Heart left ventricle (tissue), 16 donors: Measurements from ENCODE around the gene SYK. TPM values are rescaled to one million over a fixed set of nuclear protein-coding genes. Genes with fewer than 3 reads are reported as not detected.

Experiments
- ATAC-seq, 4 donors: fragments of 200-7000 bp; cut with Tn5 transposase; one replicate each; pipeline ENCODE4 v1.9.1; 2020 to 2022; ENCODE audit warnings: moderate library complexity in 4 of 4, mild to moderate bottlenecking in 3 of 4, moderate number of reproducible peaks in 1 of 4
- DNase-seq, 5 donors: peaks; one replicate each; pipeline ENCODE4 v3.0.0-alpha.2; 2020
- H3K27ac ChIP-seq, 12 donors: fragments of 200-600 bp; sonication (generic) in 4 of 12; one replicate each; pipeline versions ENCODE4 v1.5.0 to v1.8.0; 2016 to 2022; ENCODE audit warnings: mild to moderate bottlenecking in 2 of 12
- H3K27me3 ChIP-seq, 9 donors: fragments of 200-600 bp; sonication (generic) in 2 of 9; one replicate each; pipeline versions ENCODE4 v1.5.1 to v1.8.0; 2016 to 2022; ENCODE audit warnings: mild to moderate bottlenecking in 3 of 9
- H3K36me3 ChIP-seq, 9 donors: fragments of 200-600 bp; sonication (generic) in 2 of 9; one replicate each; pipeline versions ENCODE4 v1.5.0 to v1.8.0; 2018 to 2022; ENCODE audit warnings: mild to moderate bottlenecking in 2 of 9
- H3K4me1 ChIP-seq, 12 donors: fragments of 200-600 bp; sonication (generic) in 4 of 12; one replicate each; pipeline versions ENCODE4 v1.5.0 to v1.8.0; 2016 to 2022; ENCODE audit warnings: mild to moderate bottlenecking in 3 of 12
- H3K4me3 ChIP-seq, 12 donors: fragments of 200-600 bp; sonication (generic) in 4 of 12; one replicate each; pipeline versions ENCODE4 v1.5.0 to v1.8.0; 2017 to 2022; ENCODE audit warnings: mild to moderate bottlenecking in 9 of 12, moderate library complexity in 4 of 12
- H3K9me3 ChIP-seq, 12 donors: fragments of 200-600 bp; sonication (generic) in 4 of 12; one replicate each; pipeline versions ENCODE4 v1.5.0 to v1.8.0; 2016 to 2022; ENCODE audit warnings: mild to moderate bottlenecking in 1 of 12
- POLR2A ChIP-seq, 2 donors: fragments of 450-650 bp; IDR thresholded peaks; one replicate each; pipeline ENCODE4 v1.6.1; 2017; ENCODE audit warnings: antibody characterized with exemption in 2 of 2, mild to moderate bottlenecking in 2 of 2, moderate library complexity in 2 of 2
- WGBS, 4 donors: extraction: QIAGEN DNeasy Blood & Tissue Kit in 2 of 4; methylation state at CpG; one replicate each; pipeline versions ENCODE4 v1.1.5 to v1.1.7; 2013 to 2018; 5-methylcytosine and 5-hydroxymethylcytosine counted together
- intact Hi-C, 10 donors: fragments of 100-400 bp; cut with DNase I; formaldehyde crosslinking; loops; one replicate each; pipeline versions ENCODE4 v1.11.1 to v1.14.2; 2022
- polyA plus RNA-seq, 2 donors: library from polyadenylated mRNA; stranded (reverse); fragments of 200-250 nt; gene quantifications; one replicate each; pipeline ENCODE4 v1.2.3, GENCODE V29; 2013
- total RNA-seq, 9 donors: library from RNA; depleted of rRNA in 2 of 9; stranded (reverse); fragments of >200 nt in 2 of 9; fragmentation: NEBNext Ultra II Directional in 3 of 9; extraction: Animal tissue kit (Norgen Biotek cat#: 25700) in 3 of 9; gene quantifications; one replicate each; pipeline versions ENCODE4 v1.1.0 to v1.2.4, GENCODE V29; 2016 to 2023
- TF ChIP-seq, protein P1 (sequence below), 12 donors: fragments of 200-600 bp; sonication (generic) in 4 of 12; IDR thresholded peaks; one replicate each; pipeline versions ENCODE4 v1.5.0 to v1.8.0; 2018 to 2022; ENCODE audit warnings: antibody characterized with exemption in 12 of 12, mild to moderate bottlenecking in 5 of 12
- donor health status: ischemic (EF 13 %, LVEDD 7.1; RV severe dilation, severe dysfunction).
- donor health status: healthy with polysubstance abuse.
- donor health status: DM: no; HTN: yes; CAD: no.
- donor health status: DM: no; HTN: no; CAD: no.
- donor health status: ischemic (EF 25% LVEDD 6.9; RV normal size, moderate dysfunction).
- donor health status: ischemic (EF 25% LVEDD 5.7; RV mildly dilated, moderate dysfunction).
- donor health status: healthy.
- donor health status: DM: yes; HTN: yes; CAD: no.
- donor health status: ischemic (EF 35%, LVEDD 5.7; RV mildly dilated, moderate dysfunction).
- donor health status: nonischemic (EF 11% LVEDD 7.7; RV severe dilation, severe dysfunction).
- donor health status: DM: yes; HTN: yes; CAD: no.
- donor health status: PGD.
- donor health status: ischemic (EF 29% LVEDD 5.4; RV normal size, mild dysfunction).
- donor health status: nonischemic (EF 23%, LVEDD 6.1; RV moderate dilation, normal function).

SYK gene
- total and polyA plus RNA-seq, 11 donors = 0.53 to 41.3 (median 2.4) TPM

DNA sequence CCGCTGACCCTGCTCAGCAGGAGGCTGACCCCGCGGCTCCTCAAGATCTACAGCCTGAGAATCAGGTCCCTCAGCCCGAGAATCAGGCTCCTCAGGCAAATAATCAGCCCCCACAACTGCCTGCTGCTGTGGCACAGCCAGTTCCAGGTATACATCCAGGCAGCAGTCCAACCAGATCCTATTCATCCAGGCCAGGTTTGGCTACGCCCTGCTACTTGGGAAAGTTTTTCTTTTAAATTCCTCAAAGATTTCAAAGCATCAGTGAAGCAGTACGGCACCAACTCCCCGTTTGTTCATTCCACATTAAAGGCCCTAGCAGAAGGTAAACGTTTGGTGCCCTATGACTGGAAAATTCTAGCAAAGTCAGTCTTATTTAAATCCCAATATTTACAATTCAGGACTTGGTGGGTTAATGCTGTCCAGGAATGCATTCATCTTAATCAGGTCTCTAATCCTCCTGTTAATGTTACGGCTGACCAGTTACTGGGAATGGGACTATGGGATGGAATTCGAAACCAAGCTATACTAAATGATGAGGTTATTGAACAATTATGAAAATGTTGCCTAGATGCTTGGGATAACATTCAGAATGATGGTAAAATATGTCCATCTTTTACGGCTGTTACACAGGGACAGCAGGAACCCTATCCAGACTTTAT lies 102.3 kb downstream of the SYK start:
- Histone ChIP-seq H3K36me3 (no peaks in the 10 kb centered on the region), H3K27ac (no peak overlapping the region), H3K27me3 (no peaks in the 10 kb centered on the region), H3K4me1 (peaks cover 0 to 9% (median 0%) of the 10 kb centered on the region in 12 donors), H3K4me3 (no peak overlapping the region), H3K9me3 (no peaks in the 10 kb centered on the region)
- ATAC-seq = no peak
- intact Hi-C loops = no loop called here
- TF ChIP-seq, protein P1, sequence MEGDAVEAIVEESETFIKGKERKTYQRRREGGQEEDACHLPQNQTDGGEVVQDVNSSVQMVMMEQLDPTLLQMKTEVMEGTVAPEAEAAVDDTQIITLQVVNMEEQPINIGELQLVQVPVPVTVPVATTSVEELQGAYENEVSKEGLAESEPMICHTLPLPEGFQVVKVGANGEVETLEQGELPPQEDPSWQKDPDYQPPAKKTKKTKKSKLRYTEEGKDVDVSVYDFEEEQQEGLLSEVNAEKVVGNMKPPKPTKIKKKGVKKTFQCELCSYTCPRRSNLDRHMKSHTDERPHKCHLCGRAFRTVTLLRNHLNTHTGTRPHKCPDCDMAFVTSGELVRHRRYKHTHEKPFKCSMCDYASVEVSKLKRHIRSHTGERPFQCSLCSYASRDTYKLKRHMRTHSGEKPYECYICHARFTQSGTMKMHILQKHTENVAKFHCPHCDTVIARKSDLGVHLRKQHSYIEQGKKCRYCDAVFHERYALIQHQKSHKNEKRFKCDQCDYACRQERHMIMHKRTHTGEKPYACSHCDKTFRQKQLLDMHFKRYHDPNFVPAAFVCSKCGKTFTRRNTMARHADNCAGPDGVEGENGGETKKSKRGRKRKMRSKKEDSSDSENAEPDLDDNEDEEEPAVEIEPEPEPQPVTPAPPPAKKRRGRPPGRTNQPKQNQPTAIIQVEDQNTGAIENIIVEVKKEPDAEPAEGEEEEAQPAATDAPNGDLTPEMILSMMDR (IDR thresholded peaks at IDR 0.05) = no peak
- no peak for TF ChIP-seq POLR2A (IDR thresholded peaks at IDR 0.05)
- 76 to 86% (median 81%) methylated on average over 11 of the region's 11 CpGs for WGBS, 4 donors
- DNase-seq = no peak

DNA sequence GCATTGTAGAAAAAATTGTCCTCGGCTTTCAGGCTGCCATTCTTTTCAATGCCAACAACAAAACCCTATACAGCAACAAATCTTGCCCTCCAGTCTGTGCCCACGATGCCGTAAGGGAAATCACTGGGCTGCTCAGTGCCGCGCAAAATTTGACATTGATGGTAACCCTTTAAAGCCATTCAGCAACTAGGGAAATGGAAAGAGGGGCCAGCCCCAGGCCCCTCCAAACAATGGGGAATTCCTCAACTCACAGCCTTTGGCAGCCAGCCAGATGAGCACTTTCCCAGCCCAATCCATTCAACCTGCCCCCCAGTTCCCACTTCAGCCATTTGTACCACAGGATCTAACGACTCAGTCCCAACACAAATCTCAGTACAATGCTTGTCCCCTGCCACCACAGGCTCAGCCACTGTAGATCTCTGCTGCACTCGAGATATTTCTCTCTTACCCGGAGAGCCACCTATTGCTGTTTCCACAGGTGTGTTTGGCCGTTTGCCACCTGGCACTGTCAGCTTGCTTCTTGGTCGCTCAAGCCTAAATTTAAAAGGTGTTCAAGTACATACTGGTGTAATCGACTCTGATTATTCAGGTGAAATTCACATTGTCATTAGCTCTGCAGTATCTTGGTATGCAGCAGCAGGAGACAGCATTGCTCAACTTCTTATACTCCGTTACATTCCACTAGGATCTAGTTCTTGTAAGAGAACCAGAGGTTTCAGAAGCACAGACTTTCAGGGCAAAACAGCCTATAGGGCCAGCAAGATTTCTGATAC lies 103.3 kb downstream of the SYK start:
- TF ChIP-seq POLR2A (IDR thresholded peaks at IDR 0.05) = no peak
- TF ChIP-seq, protein P1 (IDR thresholded peaks at IDR 0.05) = no peak
- intact Hi-C loops = no loop called here
- Histone ChIP-seq H3K36me3 (no peaks in the 10 kb centered on the region), H3K4me1 (peaks cover 0 to 6% (median 0%) of the 10 kb centered on the region in 12 donors), H3K27ac (no peak overlapping the region), H3K27me3 (no peaks in the 10 kb centered on the region), H3K9me3 (no peaks in the 10 kb centered on the region), H3K4me3 (no peak overlapping the region)
- WGBS, 4 donors = 79 to 90% (median 83%) methylated on average over 12 of the region's 12 CpGs
- no peak for ATAC-seq
- no peak for DNase-seq

DNA sequence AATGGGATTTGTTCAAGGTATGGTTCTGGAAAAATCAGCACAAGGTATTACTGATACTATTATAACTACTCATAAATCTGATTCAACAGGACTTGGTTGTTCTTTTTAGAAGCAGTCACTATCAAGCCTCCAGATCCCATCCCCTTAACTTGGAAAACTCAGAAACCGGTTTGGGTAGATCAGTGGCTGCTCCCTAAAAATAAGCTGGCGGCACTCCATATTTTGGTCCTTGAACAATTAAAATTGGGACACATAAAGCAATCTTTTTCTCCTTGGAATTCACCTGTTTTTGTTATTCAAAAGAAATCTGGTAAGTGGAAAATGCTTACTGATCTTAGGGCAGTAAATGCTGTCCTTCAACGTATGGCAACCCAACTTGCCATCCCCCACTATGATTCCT lies 104.2 kb downstream of the SYK start:
- TF ChIP-seq, protein P1 (IDR thresholded peaks at IDR 0.05) = no peak
- TF ChIP-seq POLR2A (IDR thresholded peaks at IDR 0.05) = no peak
- H3K9me3 ChIP-seq = no peaks in the 10 kb centered on the region
- H3K4me1 ChIP-seq = no peaks in the 10 kb centered on the region
- H3K27ac ChIP-seq = no peak overlapping the region
- no peaks in the 10 kb centered on the region for H3K36me3 ChIP-seq
- no peak overlapping the region for H3K4me3 ChIP-seq
- ATAC-seq (no peak), DNase-seq (no peak)
- WGBS, 4 donors = 91 to 98% (median 93%) methylated on average over 3 of the region's 3 CpGs
- no peaks in the 10 kb centered on the region for H3K27me3 ChIP-seq
- intact Hi-C loops = no loop called here

DNA sequence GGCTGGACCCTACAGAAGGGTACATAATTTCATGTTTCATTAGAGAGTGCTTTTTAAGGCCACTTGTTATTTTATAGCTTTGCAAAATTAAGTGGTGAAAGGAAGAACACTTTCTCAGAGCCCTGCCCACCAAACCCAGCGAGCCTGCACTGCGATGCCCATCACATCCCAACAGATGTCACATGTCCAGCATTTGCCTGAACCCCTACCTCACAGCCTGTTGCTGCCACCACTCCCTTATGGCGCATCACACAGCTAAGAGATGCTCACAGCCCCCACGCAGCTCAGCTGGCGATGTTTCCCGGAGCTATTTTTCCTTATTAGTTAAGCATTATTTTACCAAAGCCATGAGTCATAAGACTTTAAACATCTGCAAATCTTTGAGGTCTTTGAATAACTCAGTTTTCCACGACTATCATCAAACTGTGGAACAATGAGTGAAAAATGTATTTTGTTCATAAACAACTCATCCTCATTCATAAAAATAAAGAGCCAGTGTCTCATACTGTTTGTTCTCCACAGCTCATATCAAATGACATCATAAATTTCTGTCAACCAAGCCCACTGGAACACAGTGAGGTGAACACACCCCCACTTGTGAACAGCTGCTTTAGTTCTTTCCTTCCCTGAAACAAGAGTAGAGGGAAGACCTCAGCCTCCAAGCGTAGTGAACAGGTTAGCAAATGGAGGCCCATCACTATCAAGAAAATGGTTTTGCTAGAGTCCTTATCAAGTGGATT lies 104.9 kb downstream of the SYK start:
- no peaks in the 10 kb centered on the region for H3K27me3 ChIP-seq
- 77 to 89% (median 83%) methylated on average over 8 of the region's 8 CpGs for WGBS, 4 donors
- no peak overlapping the region for H3K4me3 ChIP-seq
- no peak for ATAC-seq
- H3K9me3 ChIP-seq = no peaks in the 10 kb centered on the region
- intact Hi-C loops = no loop called here
- DNase-seq = no peak
- no peaks in the 10 kb centered on the region for H3K36me3 ChIP-seq
- H3K4me1 ChIP-seq = no peaks in the 10 kb centered on the region
- TF ChIP-seq POLR2A (IDR thresholded peaks at IDR 0.05) = no peak
- TF ChIP-seq, protein P1 (IDR thresholded peaks at IDR 0.05) = no peak
- no peak overlapping the region for H3K27ac ChIP-seq
